Neural crest cell (in vitro differentiated cells): Measurements from ENCODE around the gene SPTBN4. TPM values are rescaled to one million over a fixed set of nuclear protein-coding genes. Genes with fewer than 3 reads are reported as not detected.
A peak's percentile ranks its signal among the peaks of the same experiment; 100 is the strongest.

ENCODE experiments used
- DNase-seq: peaks from one replicate; pipeline ENCODE4 v3.0.0; 2021; ENCODE audit warnings: low read depth, mixed read lengths, low spot score
- H3K27ac Mint-ChIP-seq: one replicate; pipeline ENCODE4 v1.8.0; 2021; ENCODE audit warnings: mild to moderate bottlenecking, mixed read lengths; ENCODE audit not compliant: unreplicated experiment
- H3K27me3 Mint-ChIP-seq: 2 replicates; pipeline ENCODE4 v1.8.0; 2021; ENCODE audit warnings: low read depth, mild to moderate bottlenecking, mixed read lengths
- H3K36me3 Mint-ChIP-seq: 2 replicates; pipeline ENCODE4 v1.8.0; 2021; ENCODE audit warnings: low read depth, mild to moderate bottlenecking, mixed read lengths
- H3K4me1 Mint-ChIP-seq: 2 replicates; pipeline ENCODE4 v1.8.0; 2021; ENCODE audit warnings: mixed read lengths
- H3K4me3 Mint-ChIP-seq: one replicate; pipeline ENCODE4 v1.8.0; 2021; ENCODE audit warnings: mild to moderate bottlenecking, mixed read lengths
- H3K9me3 Mint-ChIP-seq: 2 replicates; pipeline ENCODE4 v1.8.0; 2021; ENCODE audit warnings: mixed read lengths
- total RNA-seq: library from RNA; stranded (reverse); gene quantifications from 2 replicates; pipeline ENCODE4 v1.2.1, GENCODE V29; 2021
- TF ChIP-seq, protein P1 (sequence below): fragments of 200-600 bp; sonication (generic); conservative IDR thresholded peaks from 2 replicates; pipeline ENCODE4 v1.5.0; 2021; ENCODE audit warnings: antibody characterized with exemption, mild to moderate bottlenecking

SPTBN4 gene
- total RNA-seq, 1 donor from 2014 or later = 0.40 TPM

DNA sequence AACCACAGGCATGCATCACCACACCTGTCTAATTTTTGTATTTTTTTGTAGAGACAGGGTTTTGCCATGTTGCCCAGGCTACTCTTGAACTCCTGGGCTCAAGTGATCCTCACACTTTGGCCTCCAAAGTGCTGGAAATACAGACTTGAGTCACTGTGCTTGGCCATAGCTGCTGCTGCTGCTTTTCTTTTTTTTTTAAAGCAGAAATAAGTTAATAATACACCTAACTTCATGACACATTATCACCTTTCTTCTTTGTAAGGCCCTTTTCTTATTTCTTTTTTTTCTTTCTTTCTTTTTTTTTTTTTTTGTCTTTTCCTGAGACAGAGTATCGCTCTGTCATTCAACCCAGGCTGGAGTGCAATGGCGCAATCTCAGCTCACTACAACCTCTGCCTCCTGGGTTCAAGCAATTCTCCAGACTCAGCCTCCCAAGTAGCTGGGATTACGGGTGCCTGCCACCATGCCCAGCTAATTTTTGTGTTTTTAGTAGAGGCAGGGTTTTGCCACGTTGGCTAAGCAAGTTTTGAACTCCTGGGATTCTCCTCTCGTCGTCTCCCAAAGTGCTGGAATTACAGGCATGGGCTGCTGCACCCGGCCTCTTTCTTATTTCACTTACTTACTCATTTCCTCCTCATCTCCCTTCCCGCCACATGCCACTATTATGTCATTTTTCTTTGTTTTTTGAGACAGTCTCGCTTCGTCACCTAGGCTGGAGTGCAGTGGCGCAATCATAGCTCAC is 118.6 kb downstream of the SPTBN4 start:
- Mint-ChIP-seq H3K36me3 (peaks cover 9% of the 10 kb centered on the region), H3K4me1 (peaks cover 38% of the 10 kb centered on the region), H3K27ac (no peak overlapping the region), H3K27me3 (no peaks in the 10 kb centered on the region), H3K9me3 (no peaks in the 10 kb centered on the region), H3K4me3 (no peak overlapping the region)
- no peak for DNase-seq
- TF ChIP-seq, protein P1, sequence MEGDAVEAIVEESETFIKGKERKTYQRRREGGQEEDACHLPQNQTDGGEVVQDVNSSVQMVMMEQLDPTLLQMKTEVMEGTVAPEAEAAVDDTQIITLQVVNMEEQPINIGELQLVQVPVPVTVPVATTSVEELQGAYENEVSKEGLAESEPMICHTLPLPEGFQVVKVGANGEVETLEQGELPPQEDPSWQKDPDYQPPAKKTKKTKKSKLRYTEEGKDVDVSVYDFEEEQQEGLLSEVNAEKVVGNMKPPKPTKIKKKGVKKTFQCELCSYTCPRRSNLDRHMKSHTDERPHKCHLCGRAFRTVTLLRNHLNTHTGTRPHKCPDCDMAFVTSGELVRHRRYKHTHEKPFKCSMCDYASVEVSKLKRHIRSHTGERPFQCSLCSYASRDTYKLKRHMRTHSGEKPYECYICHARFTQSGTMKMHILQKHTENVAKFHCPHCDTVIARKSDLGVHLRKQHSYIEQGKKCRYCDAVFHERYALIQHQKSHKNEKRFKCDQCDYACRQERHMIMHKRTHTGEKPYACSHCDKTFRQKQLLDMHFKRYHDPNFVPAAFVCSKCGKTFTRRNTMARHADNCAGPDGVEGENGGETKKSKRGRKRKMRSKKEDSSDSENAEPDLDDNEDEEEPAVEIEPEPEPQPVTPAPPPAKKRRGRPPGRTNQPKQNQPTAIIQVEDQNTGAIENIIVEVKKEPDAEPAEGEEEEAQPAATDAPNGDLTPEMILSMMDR = no peak

DNA sequence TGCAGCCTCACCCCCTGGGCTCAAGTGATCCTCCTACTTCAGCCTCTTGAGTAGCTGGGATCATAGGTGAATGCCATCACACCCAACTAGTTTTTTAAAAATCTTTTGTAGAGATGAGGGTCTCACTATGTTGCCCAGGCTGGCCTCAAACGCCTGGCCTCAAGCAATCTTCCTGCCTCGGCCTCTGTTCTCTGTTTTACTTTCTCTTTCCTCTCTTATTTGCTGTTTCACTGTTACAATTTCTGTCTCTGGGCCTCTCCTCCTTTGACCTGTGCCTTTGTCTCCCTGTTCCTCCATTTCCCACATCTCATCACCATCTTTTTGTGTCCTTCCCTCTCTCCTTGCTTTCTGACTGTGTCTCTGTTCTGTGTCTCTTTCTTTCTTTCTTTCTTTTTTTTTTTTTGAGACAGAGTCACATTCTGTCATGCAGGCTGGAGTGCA is 119.2 kb downstream of the SPTBN4 start:
- Mint-ChIP-seq H3K4me1 (peaks cover 41% of the 10 kb centered on the region), H3K9me3 (no peaks in the 10 kb centered on the region), H3K27ac (peak overlapping the region; percentile 35), H3K4me3 (no peak overlapping the region), H3K36me3 (peaks cover 9% of the 10 kb centered on the region), H3K27me3 (no peaks in the 10 kb centered on the region)
- TF ChIP-seq, protein P1 = no peak
- no peak for DNase-seq

DNA sequence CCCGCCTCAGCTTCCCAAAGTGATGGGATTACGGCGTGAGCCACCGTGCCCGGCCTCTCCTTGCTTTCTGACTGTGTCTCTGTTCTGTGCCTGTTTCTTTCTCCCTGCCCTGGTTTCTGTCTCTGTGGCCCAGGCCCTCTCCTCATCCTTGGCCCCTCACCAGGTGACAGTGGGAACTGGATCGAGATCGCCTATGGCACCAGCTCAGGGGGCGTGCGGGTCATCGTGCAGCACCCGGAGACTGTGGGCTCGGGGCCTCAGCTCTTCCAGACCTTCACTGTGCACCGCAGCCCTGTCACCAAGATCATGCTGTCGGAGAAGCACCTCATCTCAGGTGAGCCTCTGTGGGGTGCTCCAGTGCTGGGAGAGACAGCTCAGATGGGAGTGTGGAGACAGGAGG is 119.8 kb downstream of the SPTBN4 start:
- H3K9me3 Mint-ChIP-seq = no peaks in the 10 kb centered on the region
- DNase-seq = no peak
- peak overlapping the region; percentile 19 for H3K4me3 Mint-ChIP-seq
- H3K36me3 Mint-ChIP-seq = peaks cover 9% of the 10 kb centered on the region
- peaks cover 41% of the 10 kb centered on the region for H3K4me1 Mint-ChIP-seq
- TF ChIP-seq, protein P1 = no peak
- no peaks in the 10 kb centered on the region for H3K27me3 Mint-ChIP-seq
- H3K27ac Mint-ChIP-seq = no peak overlapping the region

DNA sequence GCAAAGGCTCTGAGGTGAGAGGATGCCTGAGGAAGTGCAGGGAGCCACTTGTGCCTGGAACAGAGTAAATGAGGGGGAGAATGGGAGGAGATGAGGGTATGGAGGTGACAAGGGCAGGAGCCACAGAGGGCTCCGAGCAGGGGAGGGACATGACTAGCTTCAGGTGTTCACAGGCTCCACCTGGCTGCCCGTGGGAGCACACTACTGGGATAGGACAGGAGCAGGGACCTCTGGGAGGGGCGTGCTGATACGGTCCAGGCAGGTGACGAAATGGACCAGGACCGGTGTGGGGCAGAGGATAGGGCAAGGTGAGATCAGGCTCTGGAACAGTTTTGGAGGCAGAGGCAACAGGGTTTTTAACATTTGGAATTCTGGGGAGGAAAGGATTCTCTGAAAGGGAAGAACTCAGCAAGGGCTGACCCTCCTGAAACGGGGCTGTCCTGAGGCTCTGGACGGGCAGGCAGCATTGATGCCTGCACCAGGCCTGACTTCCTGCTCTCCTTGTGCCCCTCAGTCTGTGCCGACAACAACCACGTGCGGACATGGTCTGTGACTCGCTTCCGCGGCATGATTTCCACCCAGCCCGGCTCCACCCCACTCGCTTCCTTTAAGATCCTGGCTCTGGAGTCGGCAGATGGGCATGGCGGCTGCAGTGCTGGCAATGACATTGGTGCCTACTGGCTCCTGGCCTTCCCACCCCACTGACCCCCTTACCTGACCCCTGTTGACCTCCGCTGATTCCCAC is 121.5 kb downstream of the SPTBN4 start:
- Mint-ChIP-seq H3K36me3 (peaks cover 13% of the 10 kb centered on the region), H3K4me3 (no peak overlapping the region)
- DNase-seq = no peak

DNA sequence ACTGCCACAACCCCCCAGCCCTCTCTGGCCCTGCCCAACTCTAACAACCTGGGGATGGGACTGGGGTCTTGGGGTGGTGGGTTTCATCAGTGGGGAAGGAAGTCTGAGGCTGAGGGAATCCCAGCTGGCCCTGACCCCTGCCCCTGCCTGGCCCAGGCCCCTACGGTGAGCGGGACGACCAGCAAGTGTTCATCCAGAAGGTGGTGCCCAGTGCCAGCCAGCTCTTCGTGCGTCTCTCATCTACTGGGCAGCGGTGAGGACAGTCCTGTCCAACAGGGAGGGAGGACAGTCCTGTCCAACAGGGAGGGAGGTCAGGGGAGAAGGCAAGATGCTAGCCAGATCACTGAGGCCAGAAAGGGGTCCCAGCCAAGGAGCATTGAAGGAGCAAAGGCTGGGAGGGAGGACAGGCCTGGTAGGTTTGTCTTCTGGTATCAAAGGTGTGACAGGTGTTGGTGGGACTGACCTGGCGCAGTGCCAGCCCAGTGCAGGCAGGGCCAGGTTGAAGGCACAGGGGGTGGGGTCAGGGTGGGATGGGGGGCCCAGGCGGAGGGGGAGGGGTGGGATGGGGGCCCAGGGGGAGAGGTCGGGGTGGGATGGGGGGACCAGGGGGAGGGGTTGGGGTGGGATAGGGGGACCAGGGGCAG is 122.2 kb downstream of the SPTBN4 start:
- DNase-seq = no peak
- TF ChIP-seq, protein P1 = no peak
- Mint-ChIP-seq H3K4me1 (peaks cover 41% of the 10 kb centered on the region), H3K27me3 (no peaks in the 10 kb centered on the region), H3K27ac (no peak overlapping the region), H3K4me3 (no peak overlapping the region), H3K9me3 (peaks cover 3% of the 10 kb centered on the region), H3K36me3 (peaks cover 13% of the 10 kb centered on the region)

More for the DNA sequence above, 121.5 kb downstream of the SPTBN4 start:
- Mint-ChIP-seq H3K27me3 (no peaks in the 10 kb centered on the region), H3K4me1 (peaks cover 46% of the 10 kb centered on the region), H3K27ac (no peak overlapping the region), H3K9me3 (peaks cover 3% of the 10 kb centered on the region)
- TF ChIP-seq, protein P1 = no peak
